Breast epithelium (tissue), 4 donors: ENCODE data around the gene COMMD1. TPM values are rescaled to one million over a fixed set of nuclear protein-coding genes. Genes with fewer than 3 reads are reported as not detected.

Source experiments
- DNase-seq, 2 donors: peaks; one replicate each; pipeline ENCODE4 v3.0.0-alpha.2; 2019; ENCODE audit warnings: low spot score in 2 of 2
- H3K27ac ChIP-seq, 2 donors: fragments of 200-600 bp; sonication (generic) in 1 of 2; one replicate each; pipeline ENCODE4 v1.5.1; 2016 to 2019; ENCODE audit warnings: mild to moderate bottlenecking in 1 of 2
- H3K27me3 ChIP-seq, 2 donors: fragments of 200-600 bp; sonication (generic) in 1 of 2; one replicate each; pipeline versions ENCODE4 v1.5.1 to v1.6.0; 2017 to 2019; ENCODE audit warnings: control low read depth in 1 of 2, mild to moderate bottlenecking in 1 of 2
- H3K36me3 ChIP-seq: fragments of 200-600 bp; one replicate; pipeline ENCODE4 v1.5.1; 2019
- H3K4me1 ChIP-seq, 2 donors: fragments of 200-600 bp; sonication (generic); one replicate each; pipeline ENCODE4 v1.5.1; 2016 to 2019; ENCODE audit warnings: control low read depth in 1 of 2
- H3K4me3 ChIP-seq, 3 donors: fragments of 200-600 bp; sonication (generic); 1 replicate in 2 of 3; 2 replicates in 1 of 3; pipeline ENCODE4 v1.5.1; 2016 to 2019; ENCODE audit warnings: mild to moderate bottlenecking in 3 of 3, moderate library complexity in 2 of 3
- H3K9me3 ChIP-seq, 2 donors: fragments of 200-600 bp; sonication (generic) in 1 of 2; one replicate each; pipeline ENCODE4 v1.5.1; 2016 to 2019; ENCODE audit warnings: control low read depth in 1 of 2
- POLR2A ChIP-seq: fragments of 450-650 bp; IDR thresholded peaks from one replicate; pipeline ENCODE4 v1.6.1; 2016; ENCODE audit warnings: antibody characterized with exemption, mild to moderate bottlenecking, moderate library complexity
- POLR2AphosphoS5 ChIP-seq, 3 donors: sonication (generic); formaldehyde crosslinking; IDR thresholded peaks; one replicate each; pipeline ENCODE4 v1.6.1; 2017; ENCODE audit warnings: antibody characterized with exemption in 3 of 3
- intact Hi-C: fragments of 100-400 bp; cut with DNase I; formaldehyde crosslinking; loops from one replicate; pipeline ENCODE4 v1.15.1; 2023; ENCODE audit warnings: low total_unique reads
- total RNA-seq, 3 donors: library from RNA; depleted of rRNA; stranded (reverse); fragments of >200 nt; gene quantifications; one replicate each; pipeline ENCODE4 v1.1.0, GENCODE V29; 2016
- TF ChIP-seq, protein P1 (sequence below), 3 donors: fragments of 450-650 bp; IDR thresholded peaks; one replicate each; pipeline ENCODE4 v1.5.1; 2016 to 2017; ENCODE audit warnings: antibody characterized with exemption in 3 of 3, mild to moderate bottlenecking in 3 of 3, moderate library complexity in 3 of 3

Gene COMMD1
- total RNA-seq, 3 donors from 2014 or later = 38.4 to 63.8 (median 56.4) TPM

DNA sequence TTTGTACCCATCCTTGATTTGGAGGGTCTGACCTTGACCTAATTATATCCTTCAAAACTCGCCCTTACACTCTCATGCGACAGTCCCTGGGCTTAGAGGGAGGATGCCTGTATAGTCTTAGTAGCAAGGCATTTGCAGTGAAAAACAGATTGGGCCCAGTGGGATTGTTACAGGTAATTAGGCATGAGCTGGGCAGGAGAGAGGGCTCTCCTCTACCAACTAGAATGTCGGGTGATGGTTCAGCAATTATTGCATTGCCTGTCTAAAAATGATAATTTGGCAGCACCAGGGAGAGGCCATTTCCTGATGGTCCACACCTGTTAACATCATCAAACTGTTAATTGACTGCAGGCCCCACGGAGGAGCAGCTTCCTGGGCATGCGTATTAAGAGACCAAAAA, 32.4 kb downstream of the COMMD1 start:
- intact Hi-C loops = no loop called here
- DNase-seq = no peak
- peak overlapping the region; percentile 74 to 77 for H3K27ac ChIP-seq

DNA sequence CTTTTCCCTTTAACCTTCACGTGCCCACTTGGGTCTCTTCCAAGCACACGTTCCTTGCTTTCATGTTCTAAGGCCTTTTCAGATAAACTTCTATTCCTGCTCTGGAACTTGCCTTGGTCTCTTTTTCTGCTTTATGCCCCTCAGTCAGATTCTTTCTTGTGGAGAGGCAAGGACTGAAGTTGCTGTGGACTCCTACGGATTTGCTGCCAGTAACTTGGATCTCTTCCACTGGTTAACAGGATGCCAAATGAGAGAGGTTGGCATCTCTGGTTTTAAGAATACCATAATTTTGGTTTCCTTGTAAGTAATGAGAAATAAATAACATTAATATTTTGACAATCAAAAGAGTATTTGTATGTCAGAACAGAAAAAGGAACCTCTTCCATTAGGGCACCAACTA, 33.0 kb downstream of the COMMD1 start:
- Histone ChIP-seq H3K4me3 (no peak overlapping the region), H3K9me3 (no peaks in the 10 kb centered on the region), H3K27me3 (no peaks in the 10 kb centered on the region), H3K36me3 (no peaks in the 10 kb centered on the region), H3K4me1 (no peaks in the 10 kb centered on the region), H3K27ac (peak overlapping the region; percentile 74 to 77)
- intact Hi-C loops = no loop called here
- TF ChIP-seq, protein P1, sequence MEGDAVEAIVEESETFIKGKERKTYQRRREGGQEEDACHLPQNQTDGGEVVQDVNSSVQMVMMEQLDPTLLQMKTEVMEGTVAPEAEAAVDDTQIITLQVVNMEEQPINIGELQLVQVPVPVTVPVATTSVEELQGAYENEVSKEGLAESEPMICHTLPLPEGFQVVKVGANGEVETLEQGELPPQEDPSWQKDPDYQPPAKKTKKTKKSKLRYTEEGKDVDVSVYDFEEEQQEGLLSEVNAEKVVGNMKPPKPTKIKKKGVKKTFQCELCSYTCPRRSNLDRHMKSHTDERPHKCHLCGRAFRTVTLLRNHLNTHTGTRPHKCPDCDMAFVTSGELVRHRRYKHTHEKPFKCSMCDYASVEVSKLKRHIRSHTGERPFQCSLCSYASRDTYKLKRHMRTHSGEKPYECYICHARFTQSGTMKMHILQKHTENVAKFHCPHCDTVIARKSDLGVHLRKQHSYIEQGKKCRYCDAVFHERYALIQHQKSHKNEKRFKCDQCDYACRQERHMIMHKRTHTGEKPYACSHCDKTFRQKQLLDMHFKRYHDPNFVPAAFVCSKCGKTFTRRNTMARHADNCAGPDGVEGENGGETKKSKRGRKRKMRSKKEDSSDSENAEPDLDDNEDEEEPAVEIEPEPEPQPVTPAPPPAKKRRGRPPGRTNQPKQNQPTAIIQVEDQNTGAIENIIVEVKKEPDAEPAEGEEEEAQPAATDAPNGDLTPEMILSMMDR (IDR thresholded peaks at IDR 0.05) = no peak
- TF ChIP-seq POLR2A = no peak
- TF ChIP-seq POLR2AphosphoS5 (IDR thresholded peaks at IDR 0.05) = no peak
- DNase-seq = no peak

More for the DNA sequence above, 32.4 kb downstream of the COMMD1 start:
- Histone ChIP-seq H3K27me3 (no peaks in the 10 kb centered on the region), H3K4me3 (no peak overlapping the region), H3K36me3 (no peaks in the 10 kb centered on the region), H3K4me1 (no peaks in the 10 kb centered on the region), H3K9me3 (peaks cover 3 to 5% of the 10 kb centered on the region in 2 donors)
- TF ChIP-seq, protein P1 (IDR thresholded peaks at IDR 0.05) = no peak
- no peak for TF ChIP-seq POLR2AphosphoS5 (IDR thresholded peaks at IDR 0.05)
- no peak for TF ChIP-seq POLR2A

- Histone ChIP-seq H3K27me3 (no peaks in the 10 kb centered on the region), H3K27ac (no peak overlapping the region), H3K4me3 (no peak overlapping the region), H3K9me3 (no peaks in the 10 kb centered on the region), H3K36me3 (no peaks in the 10 kb centered on the region), H3K4me1 (no peaks in the 10 kb centered on the region)
- TF ChIP-seq, protein P1 (IDR thresholded peaks at IDR 0.05) = no peak
- TF ChIP-seq POLR2A (no peak), POLR2AphosphoS5 (IDR thresholded peaks at IDR 0.05) (no peak)
- intact Hi-C loops = no loop called here
- DNase-seq = no peak
Observed at GRCh38 chr2:61943251-61943650, 37.8 kb downstream of the COMMD1 start.

- H3K27ac ChIP-seq = peak overlapping the region in 1 of 2 donors; percentile 48
- no peaks in the 10 kb centered on the region for H3K9me3 ChIP-seq
- intact Hi-C loops = no loop called here
- H3K36me3 ChIP-seq = no peaks in the 10 kb centered on the region
- no peaks in the 10 kb centered on the region for H3K27me3 ChIP-seq
- no peak for DNase-seq
- peaks cover 0 to 6% of the 10 kb centered on the region in 2 donors for H3K4me1 ChIP-seq
- no peak overlapping the region for H3K4me3 ChIP-seq
- TF ChIP-seq POLR2AphosphoS5 (IDR thresholded peaks at IDR 0.05) (no peak), POLR2A (no peak)
- TF ChIP-seq, protein P1 (IDR thresholded peaks at IDR 0.05) = no peak
Observed at GRCh38 chr2:61946666-61947065, 41.2 kb downstream of the COMMD1 start.

DNA sequence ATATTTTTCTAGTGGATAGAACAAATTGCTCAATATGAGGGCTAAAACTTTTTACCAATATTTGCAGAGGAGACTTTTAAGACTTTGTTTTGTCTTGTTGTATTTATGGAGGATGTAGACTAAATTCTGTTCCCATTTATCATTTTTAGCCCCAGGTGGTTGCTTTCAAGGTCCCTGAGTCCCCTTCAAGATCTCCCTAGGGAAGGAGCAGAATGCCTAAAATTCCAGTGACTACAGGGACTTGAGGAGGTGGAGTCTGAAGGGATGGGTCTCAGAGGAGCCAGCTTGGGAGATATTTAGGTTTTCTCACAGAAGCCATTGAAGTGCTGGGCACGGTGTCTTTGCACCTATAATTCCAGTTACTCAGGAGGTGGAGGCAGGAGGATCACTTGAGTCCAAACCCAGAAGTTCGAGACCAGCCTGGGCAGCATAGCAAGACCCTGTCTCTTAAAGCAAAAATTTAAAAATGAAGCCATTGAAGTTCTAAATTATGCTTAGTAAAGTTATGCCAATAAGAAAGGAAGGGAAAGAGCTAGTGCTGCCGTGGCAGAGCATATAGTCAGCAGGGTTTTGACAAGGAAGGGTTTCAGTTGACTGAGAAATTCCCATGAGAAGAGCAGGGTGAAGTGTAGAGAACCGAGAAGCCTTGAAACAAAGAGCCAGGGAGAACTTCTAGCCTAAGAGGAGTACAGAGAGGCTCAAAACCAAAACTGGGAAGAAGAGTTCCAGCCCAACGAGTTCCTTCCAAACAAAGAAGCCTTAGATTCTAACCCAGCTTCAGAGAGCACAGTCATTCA, 43.4 kb downstream of the COMMD1 start:
- DNase-seq = no peak
- H3K4me3 ChIP-seq = no peak overlapping the region
- peak overlapping the region; percentile 85 to 88 for H3K27ac ChIP-seq
- H3K36me3 ChIP-seq = no peaks in the 10 kb centered on the region
- TF ChIP-seq POLR2A = no peak
- TF ChIP-seq, protein P1 (IDR thresholded peaks at IDR 0.05) = no peak
- no peak for TF ChIP-seq POLR2AphosphoS5 (IDR thresholded peaks at IDR 0.05)
- peaks cover 0 to 6% of the 10 kb centered on the region in 2 donors for H3K4me1 ChIP-seq
- no peaks in the 10 kb centered on the region for H3K27me3 ChIP-seq
- H3K9me3 ChIP-seq = no peaks in the 10 kb centered on the region
- intact Hi-C loops = no loop called here
